GM12878 (cell line): ENCODE measurements around the gene HSPB1. TPM values are rescaled to one million over a fixed set of nuclear protein-coding genes. Genes with fewer than 3 reads are reported as not detected.

Source experiments
- ATAC-seq: fragments of 200-7000 bp; cut with Tn5 transposase; 3 replicates; pipeline ENCODE4 v1.9.1; 2020; ENCODE audit warnings: mild to moderate bottlenecking, moderate library complexity
- BruUV-seq: library from RNA; stranded (reverse); fragments of 400-500 nt; replicated peaks from 2 replicates; lab custom pipeline; 2021; lab: Mats Ljungman, UMichigan
- CTCF ChIA-PET: fragments of 300-600 bp; sonication (Branson Sonifier 250); formaldehyde crosslinking; extraction: SDS; loops from one replicate; lab custom pipeline; 2021; ENCODE audit warnings: inconsistent platforms; lab: Yijun Ruan, JAX
- POLR2A ChIA-PET: fragments of 350-600 bp; formaldehyde crosslinking; extraction: SDS; loops from one replicate; lab custom pipeline; 2021; ENCODE audit warnings: inconsistent platforms; lab: Charles Lee
- RAD21 ChIA-PET: fragments of 300-600 bp; sonication (Branson Sonifier 250); formaldehyde crosslinking; loops from one replicate; lab custom pipeline; 2023; ENCODE audit warnings: antibody characterized with exemption; ENCODE audit not compliant: unreplicated experiment; lab: Charles Lee
- SMC1A ChIA-PET: fragments of 300-600 bp; sonication (Branson Sonifier 250); formaldehyde crosslinking; loops from one replicate; lab custom pipeline; 2023; ENCODE audit not compliant: unreplicated experiment, uncharacterized antibody; lab: Charles Lee
- DNase-seq: peaks from one replicate; pipeline ENCODE4 v3.0.0-alpha.2; 2011; ENCODE audit warnings: low read depth, low spot score
- FAIRE-seq: peaks from 3 replicates; lab custom pipeline; 2011; peaks lifted over from hg19 to GRCh38; lab: Jason Lieb, UNC
- H2AFZ ChIP-seq: 2 replicates; pipeline ENCODE4 v1.6.0; 2011; ENCODE audit warnings: low read depth, low read length, control low read depth; ENCODE audit not compliant: control insufficient read depth
- H3K27ac ChIP-seq: 2 replicates; pipeline ENCODE4 v1.5.1; 2011; ENCODE audit warnings: control low read depth; ENCODE audit not compliant: control insufficient read depth, insufficient read depth
- H3K27me3 ChIP-seq, 2 experiments: replicated peaks in 1 of 2; 2 replicates each; pipeline versions ENCODE4 v1.6.0 to v1.6.1; 2011; ENCODE audit warnings: low read length in 1 of 2; ENCODE audit not compliant: control insufficient read depth in 2 of 2, insufficient read depth in 2 of 2
- H3K36me3 ChIP-seq, 2 experiments: 2 replicates each; pipeline ENCODE4 v1.5.1; 2011; ENCODE audit warnings: low read length in 1 of 2; ENCODE audit not compliant: control insufficient read depth in 2 of 2, insufficient read depth in 2 of 2
- H3K4me1 ChIP-seq: 2 replicates; pipeline ENCODE4 v1.6.1; 2011; ENCODE audit warnings: mild to moderate bottlenecking, low read length, moderate library complexity, mixed read lengths; ENCODE audit not compliant: control insufficient read depth, insufficient read depth
- H3K4me2 ChIP-seq: 2 replicates; pipeline ENCODE4 v1.6.0; 2011; ENCODE audit warnings: control low read depth; ENCODE audit not compliant: control insufficient read depth, insufficient read depth
- H3K4me3 ChIP-seq: fragments of 200-600 bp; sonication (generic); 2 replicates; pipeline ENCODE4 v1.5.1; 2016
- H3K79me2 ChIP-seq: 2 replicates; pipeline ENCODE4 v1.6.0; 2011; ENCODE audit warnings: low read length; ENCODE audit not compliant: control insufficient read depth, insufficient read depth
- H3K9ac ChIP-seq: 2 replicates; pipeline ENCODE4 v1.8.0; 2011; ENCODE audit warnings: low read length, control low read depth, mixed read lengths; ENCODE audit not compliant: control insufficient read depth, insufficient read depth
- H3K9me3 ChIP-seq: replicated peaks from 3 replicates; pipeline ENCODE4 v1.5.1; 2011; ENCODE audit warnings: mild to moderate bottlenecking, low read length; ENCODE audit not compliant: control insufficient read depth, insufficient read depth
- H4K20me1 ChIP-seq: 2 replicates; pipeline ENCODE4 v1.6.0; 2011; ENCODE audit not compliant: control insufficient read depth, insufficient read depth
- ESRRA ChIP-seq: IDR thresholded peaks from 2 replicates; pipeline ENCODE4 v1.6.1; 2012; ENCODE audit warnings: mild to moderate bottlenecking, low read length, improper control_type of control experiment
- ETV6 ChIP-seq, 2 experiments: fragments of 450-650 bp in 1 of 2; IDR thresholded peaks in 1 of 2; conservative IDR thresholded peaks in 1 of 2; 2 replicates each; pipeline ENCODE4 v1.6.1; 2014; ENCODE audit warnings: antibody characterized with exemption in 1 of 2, borderline replicate concordance in 1 of 2, low read depth in 1 of 2, mild to moderate bottlenecking in 1 of 2, moderate library complexity in 1 of 2
- FOXK2 ChIP-seq: fragments of 450-650 bp; IDR thresholded peaks from 2 replicates; pipeline ENCODE4 v1.6.1; 2017; ENCODE audit warnings: mild to moderate bottlenecking, moderate library complexity
- GABPA ChIP-seq: IDR thresholded peaks from 2 replicates; pipeline ENCODE4 v1.6.1; 2014; ENCODE audit warnings: antibody characterized with exemption, low read depth, mild to moderate bottlenecking, inconsistent platforms
- IRF5 ChIP-seq: fragments of 450-650 bp; IDR thresholded peaks from 2 replicates; pipeline ENCODE4 v1.6.1; 2017; ENCODE audit warnings: borderline replicate concordance
- MEF2B ChIP-seq: fragments of 450-650 bp; IDR thresholded peaks from 2 replicates; pipeline ENCODE4 v1.6.1; 2018; ENCODE audit warnings: mild to moderate bottlenecking, moderate library complexity; ENCODE audit not compliant: partially characterized antibody, poor library complexity, severe bottlenecking
- POLR2A ChIP-seq: IDR thresholded peaks from 2 replicates; pipeline ENCODE4 v1.6.1; 2011; ENCODE audit warnings: low read depth, mild to moderate bottlenecking, low read length
- YBX1 ChIP-seq: fragments of 450-650 bp; IDR thresholded peaks from 2 replicates; pipeline ENCODE4 v1.6.1; 2016; ENCODE audit warnings: antibody characterized with exemption
- YY1 ChIP-seq: IDR thresholded peaks from 2 replicates; pipeline ENCODE4 v1.6.1; 2011; ENCODE audit warnings: low read depth, mild to moderate bottlenecking, low read length
- WGBS: methylation state at CpG from one replicate; pipeline ENCODE4 v1.1.6; 2016; ENCODE audit warnings: low lambda C conversion rate; ENCODE audit not compliant: insufficient replicate concordance, insufficient coverage; ENCODE audit errors: missing lambda C conversion rate; 5-methylcytosine and 5-hydroxymethylcytosine counted together
- in situ Hi-C: fragments of 300-500 bp; cut with MboI; formaldehyde crosslinking; loops from 9 replicates; pipeline ENCODE4 v1.14.3; 2018; ENCODE audit warnings: mixed read lengths
- intact Hi-C: fragments of 100-400 bp; cut with micrococcal nuclease; formaldehyde crosslinking; loops from one replicate; pipeline ENCODE4 v1.14.2; 2022; ENCODE audit not compliant: unreplicated experiment
- polyA plus RNA-seq, 11 experiments: library from polyadenylated mRNA; depleted of rRNA in 4 of 11; unstranded in 6 of 11; stranded (reverse) in 5 of 11; fragments of >200 nt; fragmentation: Nextera tagmentation in 4 of 11; fragmentation: Illumina TruSeq in 1 of 11; extraction: Ambion mirVana in 4 of 11; extraction: Trizol in 1 of 11; gene quantifications; 1 replicate in 1 of 11; 2 replicates in 10 of 11; pipeline versions ENCODE4 v1.2.1 to v1.2.3, GENCODE V29; 2011 to 2016; ENCODE audit warnings: inconsistent platforms in 2 of 11, missing spikeins in 2 of 11, low read depth in 1 of 11
- total RNA-seq, 4 experiments: library from RNA; depleted of rRNA in 3 of 4; stranded (reverse); fragments of >200 nt in 3 of 4; fragmentation: Illumina TruSeq in 1 of 4; extraction: Trizol in 1 of 4; gene quantifications; 2 replicates each; pipeline versions ENCODE4 v1.2.1 to v1.2.3, GENCODE V29; 2013 to 2021
- TF ChIP-seq, protein P1 (sequence below): fragments of 450-650 bp; formaldehyde crosslinking; IDR thresholded peaks from 2 replicates; pipeline ENCODE4 v1.4.0; 2020; ENCODE audit warnings: mild to moderate bottlenecking, moderate library complexity
- TF ChIP-seq, protein P2 (sequence below): fragments of 450-650 bp; formaldehyde crosslinking; IDR thresholded peaks from 2 replicates; pipeline ENCODE4 v1.5.0; 2022; ENCODE audit warnings: mild to moderate bottlenecking, missing genetic modification characterization

The HSPB1 gene
- total and polyA plus RNA-seq, 10 of the 15 experiments (the other 5 are each of a cell fraction or from before 2014, with no cell fraction given): 13.7 to 297 (median 62.0) TPM

GRCh38 chr7:76269895-76270294 lies 32.6 kb upstream of the HSPB1 start:
- Histone ChIP-seq H3K27me3 (no peaks in the 10 kb centered on the region), H3K79me2 (no peaks in the 10 kb centered on the region), H3K4me1 (peaks cover 20% of the 10 kb centered on the region), H4K20me1 (no peaks in the 10 kb centered on the region), H3K36me3 (no peaks in the 10 kb centered on the region), H3K27ac (no peak overlapping the region), H3K9ac (no peak overlapping the region), H3K4me3 (no peak overlapping the region)
- RAD21 ChIA-PET: no interaction called here
- no peak for DNase-seq
- intact Hi-C loops (no loop called here), in situ Hi-C loops (no loop called here)
- POLR2A ChIA-PET: no interaction called here
- no peak for FAIRE-seq
- ATAC-seq: no peak
- SMC1A ChIA-PET: no interaction called here
- CTCF ChIA-PET: interaction anchor here (0.8 to 1.5 kb wide), 2 partner anchors 12 to 44 kb away, joined by 4 to 5 read pairs; no protein-coding TSS in a partner anchor
- WGBS: 59% methylated on average over 5 of the region's 5 CpGs
- TF ChIP-seq, protein P1, sequence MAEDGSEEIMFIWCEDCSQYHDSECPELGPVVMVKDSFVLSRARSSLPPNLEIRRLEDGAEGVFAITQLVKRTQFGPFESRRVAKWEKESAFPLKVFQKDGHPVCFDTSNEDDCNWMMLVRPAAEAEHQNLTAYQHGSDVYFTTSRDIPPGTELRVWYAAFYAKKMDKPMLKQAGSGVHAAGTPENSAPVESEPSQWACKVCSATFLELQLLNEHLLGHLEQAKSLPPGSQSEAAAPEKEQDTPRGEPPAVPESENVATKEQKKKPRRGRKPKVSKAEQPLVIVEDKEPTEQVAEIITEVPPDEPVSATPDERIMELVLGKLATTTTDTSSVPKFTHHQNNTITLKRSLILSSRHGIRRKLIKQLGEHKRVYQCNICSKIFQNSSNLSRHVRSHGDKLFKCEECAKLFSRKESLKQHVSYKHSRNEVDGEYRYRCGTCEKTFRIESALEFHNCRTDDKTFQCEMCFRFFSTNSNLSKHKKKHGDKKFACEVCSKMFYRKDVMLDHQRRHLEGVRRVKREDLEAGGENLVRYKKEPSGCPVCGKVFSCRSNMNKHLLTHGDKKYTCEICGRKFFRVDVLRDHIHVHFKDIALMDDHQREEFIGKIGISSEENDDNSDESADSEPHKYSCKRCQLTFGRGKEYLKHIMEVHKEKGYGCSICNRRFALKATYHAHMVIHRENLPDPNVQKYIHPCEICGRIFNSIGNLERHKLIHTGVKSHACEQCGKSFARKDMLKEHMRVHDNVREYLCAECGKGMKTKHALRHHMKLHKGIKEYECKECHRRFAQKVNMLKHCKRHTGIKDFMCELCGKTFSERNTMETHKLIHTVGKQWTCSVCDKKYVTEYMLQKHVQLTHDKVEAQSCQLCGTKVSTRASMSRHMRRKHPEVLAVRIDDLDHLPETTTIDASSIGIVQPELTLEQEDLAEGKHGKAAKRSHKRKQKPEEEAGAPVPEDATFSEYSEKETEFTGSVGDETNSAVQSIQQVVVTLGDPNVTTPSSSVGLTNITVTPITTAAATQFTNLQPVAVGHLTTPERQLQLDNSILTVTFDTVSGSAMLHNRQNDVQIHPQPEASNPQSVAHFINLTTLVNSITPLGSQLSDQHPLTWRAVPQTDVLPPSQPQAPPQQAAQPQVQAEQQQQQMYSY (CRISPR knock-in tag): no peak
- TF ChIP-seq GABPA (no peak), POLR2A (no peak), IRF5 (no peak), ESRRA (no peak), FOXK2 (no peak), YY1 (no peak), MEF2B (no peak), ETV6 (conservative IDR thresholded peaks at IDR 0.05 in 1 of 2, IDR thresholded peaks at IDR 0.05 in 1 of 2; ENCODE audit: borderline replicate concordance in 1 of 2, low read depth in 1 of 2) (no peak), YBX1 (no peak)
- TF ChIP-seq, protein P2, sequence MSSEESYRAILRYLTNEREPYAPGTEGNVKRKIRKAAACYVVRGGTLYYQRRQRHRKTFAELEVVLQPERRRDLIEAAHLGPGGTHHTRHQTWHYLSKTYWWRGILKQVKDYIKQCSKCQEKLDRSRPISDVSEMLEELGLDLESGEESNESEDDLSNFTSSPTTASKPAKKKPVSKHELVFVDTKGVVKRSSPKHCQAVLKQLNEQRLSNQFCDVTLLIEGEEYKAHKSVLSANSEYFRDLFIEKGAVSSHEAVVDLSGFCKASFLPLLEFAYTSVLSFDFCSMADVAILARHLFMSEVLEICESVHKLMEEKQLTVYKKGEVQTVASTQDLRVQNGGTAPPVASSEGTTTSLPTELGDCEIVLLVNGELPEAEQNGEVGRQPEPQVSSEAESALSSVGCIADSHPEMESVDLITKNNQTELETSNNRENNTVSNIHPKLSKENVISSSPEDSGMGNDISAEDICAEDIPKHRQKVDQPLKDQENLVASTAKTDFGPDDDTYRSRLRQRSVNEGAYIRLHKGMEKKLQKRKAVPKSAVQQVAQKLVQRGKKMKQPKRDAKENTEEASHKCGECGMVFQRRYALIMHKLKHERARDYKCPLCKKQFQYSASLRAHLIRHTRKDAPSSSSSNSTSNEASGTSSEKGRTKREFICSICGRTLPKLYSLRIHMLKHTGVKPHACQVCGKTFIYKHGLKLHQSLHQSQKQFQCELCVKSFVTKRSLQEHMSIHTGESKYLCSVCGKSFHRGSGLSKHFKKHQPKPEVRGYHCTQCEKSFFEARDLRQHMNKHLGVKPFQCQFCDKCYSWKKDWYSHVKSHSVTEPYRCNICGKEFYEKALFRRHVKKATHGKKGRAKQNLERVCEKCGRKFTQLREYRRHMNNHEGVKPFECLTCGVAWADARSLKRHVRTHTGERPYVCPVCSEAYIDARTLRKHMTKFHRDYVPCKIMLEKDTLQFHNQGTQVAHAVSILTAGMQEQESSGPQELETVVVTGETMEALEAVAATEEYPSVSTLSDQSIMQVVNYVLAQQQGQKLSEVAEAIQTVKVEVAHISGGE (CRISPR knock-in tag): no peak
- TF ChIP-seq, all 136 proteins: peak for 0
- Histone ChIP-seq H3K9me3 (no peaks in the 10 kb centered on the region), H3K4me2 (no peak overlapping the region), H2AFZ (no peak overlapping the region)
- no TSS peak for BruUV-seq
